Stimulated activated naive CD8-positive, alpha-beta T cell treated with anti-CD3 and anti-CD28 coated beads, Interleukin-15, amount 100 ng/mL, for 72 hours (primary cell): ENCODE results near the gene AFTPH.
A peak's percentile ranks its signal among the peaks of the same experiment; 100 is the strongest.

Experiments
- ATAC-seq: fragments of 150-1000 bp; cut with Tn5 transposase; 2 replicates; pipeline ENCODE4 v1.10.0; 2021; ENCODE audit warnings: mild to moderate bottlenecking, moderate library complexity
- DNase-seq, 2 donors: peaks; one replicate each; pipeline ENCODE4 v3.0.0; 2021 to 2022
- H3K27ac Mint-ChIP-seq, 2 donors: one replicate each; pipeline ENCODE4 v1.8.0; 2022; ENCODE audit warnings: mild to moderate bottlenecking in 2 of 2, mixed read lengths in 2 of 2, moderate library complexity in 2 of 2
- H3K27me3 Mint-ChIP-seq: one replicate; pipeline ENCODE4 v1.8.0; 2022; ENCODE audit warnings: mixed read lengths
- H3K4me1 Mint-ChIP-seq: one replicate; pipeline ENCODE4 v1.8.0; 2022; ENCODE audit warnings: mild to moderate bottlenecking, mixed read lengths
- H3K4me3 Mint-ChIP-seq, 2 donors: one replicate each; pipeline ENCODE4 v1.8.0; 2022; ENCODE audit warnings: mild to moderate bottlenecking in 2 of 2, mixed read lengths in 2 of 2, moderate library complexity in 1 of 2
- H3K9me3 Mint-ChIP-seq, 2 donors: one replicate each; pipeline ENCODE4 v1.8.0; 2022; ENCODE audit warnings: mixed read lengths in 2 of 2

AFTPH gene

DNA sequence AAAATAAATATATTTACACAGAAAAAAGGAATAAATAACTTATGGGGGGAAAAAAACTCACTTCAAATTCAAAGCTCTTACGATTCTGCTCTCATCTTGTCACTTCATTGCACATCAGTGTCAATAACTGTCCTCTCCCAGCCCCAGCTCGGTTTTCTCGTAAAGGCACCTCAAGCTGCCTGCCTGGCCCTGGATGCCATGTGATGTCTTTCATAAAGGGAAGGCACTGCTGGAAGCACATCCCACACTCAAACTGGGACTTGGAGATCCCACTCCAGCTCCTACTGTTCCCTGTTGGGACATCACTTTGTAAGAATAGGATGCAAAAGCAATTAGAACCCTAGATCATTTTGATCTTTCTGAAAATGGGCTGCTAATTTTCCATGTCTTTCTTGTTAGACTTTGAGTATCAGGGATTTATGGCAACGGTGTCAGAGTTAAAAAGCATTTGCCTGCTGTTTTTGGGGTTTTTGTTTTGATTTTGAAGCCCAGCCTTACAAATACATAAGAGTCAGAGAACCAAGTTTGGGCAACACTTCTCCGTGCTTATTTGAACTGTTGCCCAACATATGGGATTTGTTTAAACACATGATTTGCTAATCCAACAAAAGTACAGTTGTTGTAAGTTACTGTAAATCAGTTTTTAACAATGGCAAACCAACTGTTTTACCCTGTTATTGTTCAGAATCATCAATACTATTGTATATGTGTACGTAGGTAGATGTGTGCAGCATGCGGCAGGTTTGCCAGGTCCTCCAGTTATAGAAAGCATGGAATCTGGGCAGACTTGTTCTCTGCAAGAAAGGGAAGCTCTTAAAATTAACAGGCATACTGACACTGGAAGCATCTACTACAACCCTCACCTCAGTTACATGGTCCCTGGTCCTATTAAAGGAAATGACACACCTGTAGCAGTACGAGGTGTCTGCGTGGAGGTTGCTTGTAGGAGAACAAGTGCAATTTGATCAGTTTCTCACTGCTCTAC, 109.0 kb downstream of the AFTPH start:
- no peaks in the 10 kb centered on the region for H3K9me3 Mint-ChIP-seq
- ATAC-seq (no peak), DNase-seq (no peak)
- H3K4me3 Mint-ChIP-seq: no peak overlapping the region
- no peaks in the 10 kb centered on the region for H3K27me3 Mint-ChIP-seq
- no peak overlapping the region for H3K27ac Mint-ChIP-seq
- peaks cover 27% of the 10 kb centered on the region for H3K4me1 Mint-ChIP-seq

DNA sequence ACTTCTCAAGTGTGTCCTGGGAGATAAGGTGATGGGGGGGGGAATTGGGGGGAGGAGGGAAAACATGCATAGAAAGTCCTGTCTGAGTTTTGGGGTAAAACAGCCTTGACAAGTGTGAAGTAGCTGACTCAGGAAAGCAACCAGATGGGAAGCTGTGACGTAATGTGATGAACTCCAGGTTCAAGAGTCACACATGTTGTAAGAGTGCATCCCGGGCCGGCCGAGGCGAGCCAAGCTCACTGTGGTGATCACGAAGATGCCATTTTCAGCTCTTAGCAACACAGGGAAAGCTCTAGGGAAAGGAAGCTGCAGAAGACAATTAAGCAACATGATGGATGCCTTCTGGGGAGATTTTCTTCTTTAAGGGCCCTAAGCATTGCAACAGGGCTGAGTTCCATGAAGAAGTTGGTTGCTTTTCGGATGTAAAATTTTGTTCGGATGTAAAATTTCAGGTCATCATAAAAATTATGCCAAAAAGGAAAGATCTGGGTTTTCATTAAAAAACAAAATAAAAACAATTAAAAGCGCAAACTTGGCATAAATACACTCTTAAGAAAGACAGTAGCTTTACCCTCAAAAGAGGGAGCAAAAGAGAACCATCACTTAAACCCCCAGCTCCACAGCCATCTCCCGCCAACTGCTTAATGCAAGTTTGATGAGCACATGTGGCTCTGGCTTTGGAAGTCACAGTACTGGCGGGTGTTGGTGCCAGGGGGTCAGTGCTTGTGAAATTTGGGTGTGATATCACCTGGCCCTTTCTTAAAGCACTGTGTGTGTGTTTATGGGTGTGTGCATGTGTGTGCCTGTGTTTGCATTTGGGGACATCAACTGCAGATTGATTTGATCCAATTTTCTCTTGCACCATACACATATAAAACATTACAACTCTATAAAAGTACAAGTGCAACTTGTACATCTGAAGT, 110.5 kb downstream of the AFTPH start:
- no peaks in the 10 kb centered on the region for H3K27me3 Mint-ChIP-seq
- ATAC-seq (no peak), DNase-seq (no peak)
- no peak overlapping the region for H3K4me3 Mint-ChIP-seq
- peaks cover 40% of the 10 kb centered on the region for H3K4me1 Mint-ChIP-seq
- H3K9me3 Mint-ChIP-seq: no peaks in the 10 kb centered on the region
- H3K27ac Mint-ChIP-seq: no peak overlapping the region

- Mint-ChIP-seq H3K27me3 (no peaks in the 10 kb centered on the region), H3K27ac (peak overlapping the region; percentile 69 to 87), H3K4me1 (peaks cover 56% of the 10 kb centered on the region), H3K9me3 (no peaks in the 10 kb centered on the region), H3K4me3 (peak overlapping the region; percentile 53 to 57)
- DNase-seq: no peak
- ATAC-seq: peak; percentile 76
These were observed 112.1 kb downstream of the AFTPH start for GRCh38 chr2:64635976-64636911.

DNA sequence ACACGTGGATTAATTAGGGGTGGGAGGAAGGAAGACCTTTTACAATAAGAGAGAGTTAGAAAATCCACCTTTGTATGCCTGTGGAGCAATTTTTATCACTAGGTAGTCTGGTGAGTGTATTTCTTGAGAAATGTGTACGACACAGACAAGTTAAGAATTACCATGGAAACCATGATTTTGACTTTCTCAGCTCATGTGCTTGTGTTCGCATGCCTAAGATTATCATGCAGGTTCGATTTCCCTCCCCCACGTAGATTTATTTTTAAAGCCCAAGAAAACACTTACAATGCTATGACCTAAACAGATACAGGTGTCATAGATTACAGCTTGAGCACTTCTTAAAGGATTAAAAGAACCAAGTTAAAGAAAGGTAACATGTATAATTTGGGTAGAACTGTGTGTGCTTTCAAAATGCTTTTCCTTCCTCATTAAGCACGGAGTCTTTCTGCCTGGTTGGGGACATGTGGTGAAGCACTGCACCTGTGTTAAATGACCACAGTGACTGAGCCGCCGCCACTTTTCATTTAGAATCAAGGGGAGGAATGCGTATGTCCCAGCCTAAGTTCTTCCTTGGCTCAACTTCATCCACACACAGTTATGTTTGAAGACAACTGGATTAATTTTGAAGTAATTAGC, 113.0 kb downstream of the AFTPH start:
- H3K4me3 Mint-ChIP-seq: peak overlapping the region; percentile 44 to 53
- no peaks in the 10 kb centered on the region for H3K27me3 Mint-ChIP-seq
- no peak for DNase-seq
- H3K4me1 Mint-ChIP-seq: peaks cover 65% of the 10 kb centered on the region
- ATAC-seq: peak; percentile 58
- H3K27ac Mint-ChIP-seq: peak overlapping the region; percentile 65 to 87
- H3K9me3 Mint-ChIP-seq: no peaks in the 10 kb centered on the region

- ATAC-seq (peak; percentile 54), DNase-seq (no peak)
- Mint-ChIP-seq H3K4me1 (peaks cover 71% of the 10 kb centered on the region), H3K27ac (peak overlapping the region in 1 of 2 donors; percentile 65), H3K27me3 (no peaks in the 10 kb centered on the region), H3K4me3 (peak overlapping the region; percentile 53 to 60), H3K9me3 (no peaks in the 10 kb centered on the region)
These were observed 113.8 kb downstream of the AFTPH start for GRCh38 chr2:64637931-64638330.

DNA sequence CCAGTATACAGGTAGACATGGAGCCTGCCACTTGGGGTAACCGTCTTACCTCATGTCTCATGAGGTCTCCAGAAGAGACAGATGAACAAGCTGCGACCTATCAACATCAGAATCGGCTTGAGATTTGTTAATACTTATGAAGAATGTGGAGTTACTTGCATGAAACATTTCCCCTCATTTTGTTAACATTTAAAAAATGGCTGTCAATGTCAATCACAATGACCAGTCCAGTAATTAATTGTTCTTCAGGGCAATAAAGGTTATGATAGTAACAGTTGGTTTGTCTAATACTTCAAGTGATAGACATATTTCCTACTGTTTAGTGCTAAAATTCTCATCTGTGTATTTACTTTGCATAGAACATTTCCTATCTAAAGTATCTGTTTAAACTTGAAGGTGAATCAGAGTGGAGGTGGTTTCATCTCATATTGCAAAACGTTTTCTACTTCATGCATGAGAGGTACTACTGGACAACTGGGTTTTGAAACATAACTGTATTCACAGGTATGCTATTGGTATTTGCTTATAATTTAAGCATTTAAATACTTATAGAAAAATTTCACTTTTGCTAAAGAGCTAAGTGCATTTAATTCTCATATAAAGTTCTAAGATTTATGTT, 114.5 kb downstream of the AFTPH start:
- H3K4me3 Mint-ChIP-seq: peak overlapping the region; percentile 53 to 60
- H3K27ac Mint-ChIP-seq: peak overlapping the region in 1 of 2 donors; percentile 65
- no peak for DNase-seq
- H3K27me3 Mint-ChIP-seq: no peaks in the 10 kb centered on the region
- H3K9me3 Mint-ChIP-seq: no peaks in the 10 kb centered on the region
- ATAC-seq: no peak
- H3K4me1 Mint-ChIP-seq: peaks cover 78% of the 10 kb centered on the region

DNA sequence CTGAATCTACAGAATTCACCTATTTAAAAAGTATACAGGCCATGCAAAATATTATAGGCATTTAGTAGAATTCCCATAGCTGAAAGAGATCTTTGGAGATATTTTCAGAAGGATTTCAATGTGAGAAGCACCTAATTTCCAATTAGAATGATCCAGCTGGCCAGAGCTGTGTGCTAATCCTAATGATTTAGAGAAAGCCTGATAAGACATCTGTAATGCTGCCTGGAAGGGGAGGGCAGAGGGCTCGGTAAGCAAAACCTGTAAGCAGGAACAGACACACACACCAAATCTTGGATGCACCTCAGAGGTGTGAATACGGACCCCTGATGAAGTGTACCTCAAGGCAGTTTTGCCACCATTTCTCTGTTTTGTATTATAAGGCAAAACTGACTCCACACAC, 115.6 kb downstream of the AFTPH start:
- no peak overlapping the region for H3K4me3 Mint-ChIP-seq
- no peak overlapping the region for H3K27ac Mint-ChIP-seq
- H3K27me3 Mint-ChIP-seq: no peaks in the 10 kb centered on the region
- no peak for DNase-seq
- no peaks in the 10 kb centered on the region for H3K9me3 Mint-ChIP-seq
- H3K4me1 Mint-ChIP-seq: peaks cover 89% of the 10 kb centered on the region
- ATAC-seq: no peak

DNA sequence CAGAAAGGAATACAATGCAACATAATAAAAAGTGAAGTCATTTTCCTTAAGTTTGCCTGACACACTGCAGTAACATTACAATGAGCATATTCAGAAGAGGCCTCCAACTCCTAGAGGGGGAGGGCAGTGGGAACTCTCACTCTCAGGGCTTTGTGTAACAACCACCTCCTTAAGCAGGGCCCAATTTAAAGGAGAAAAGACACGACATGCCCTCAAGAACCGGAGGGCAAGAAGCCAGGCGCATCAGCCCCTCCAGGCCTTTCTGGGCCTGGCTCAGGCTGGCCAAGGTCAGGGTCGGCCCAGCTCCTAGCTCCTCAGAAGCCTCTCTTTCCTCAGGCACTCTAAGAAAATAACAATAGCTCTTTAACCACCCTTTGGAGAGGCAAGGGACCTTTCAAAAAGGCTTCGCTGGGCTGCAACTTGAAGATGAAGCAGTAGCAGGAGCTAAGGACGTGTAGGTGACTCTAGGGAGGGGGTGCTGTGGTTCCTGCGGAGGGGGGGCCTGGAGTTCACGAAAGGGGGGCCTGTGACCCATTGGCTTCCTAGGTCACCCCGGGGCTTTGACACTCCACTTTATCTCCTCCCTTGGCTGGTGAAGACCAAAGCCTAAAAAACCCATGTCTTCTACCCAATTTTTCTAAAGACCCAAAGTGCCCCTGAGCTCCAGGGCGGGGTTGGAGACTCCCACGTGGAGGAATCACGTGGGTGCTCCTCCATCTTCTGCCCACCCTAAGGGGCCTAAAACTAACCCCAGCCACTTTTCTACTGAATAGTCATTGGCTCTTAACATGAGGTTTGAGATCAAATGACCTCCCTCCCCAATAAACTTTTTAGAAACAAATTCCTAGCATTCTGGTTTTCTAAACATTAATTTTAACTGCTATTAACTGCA, 116.3 kb downstream of the AFTPH start:
- H3K4me3 Mint-ChIP-seq: no peak overlapping the region
- H3K27ac Mint-ChIP-seq: peak overlapping the region in 1 of 2 donors; percentile 69
- no peak for DNase-seq
- no peak for ATAC-seq
- no peaks in the 10 kb centered on the region for H3K9me3 Mint-ChIP-seq
- H3K27me3 Mint-ChIP-seq: no peaks in the 10 kb centered on the region
- H3K4me1 Mint-ChIP-seq: peaks cover 96% of the 10 kb centered on the region

GRCh38 chr2:64641599-64641998, 117.5 kb downstream of the AFTPH start:
- Mint-ChIP-seq H3K9me3 (no peaks in the 10 kb centered on the region), H3K27me3 (no peaks in the 10 kb centered on the region), H3K4me3 (peak overlapping the region in 1 of 2 donors; percentile 11), H3K27ac (no peak overlapping the region), H3K4me1 (peaks cover 91% of the 10 kb centered on the region)
- DNase-seq (no peak), ATAC-seq (no peak)
